Measurements from ENCODE around the gene NOG.

DNA sequence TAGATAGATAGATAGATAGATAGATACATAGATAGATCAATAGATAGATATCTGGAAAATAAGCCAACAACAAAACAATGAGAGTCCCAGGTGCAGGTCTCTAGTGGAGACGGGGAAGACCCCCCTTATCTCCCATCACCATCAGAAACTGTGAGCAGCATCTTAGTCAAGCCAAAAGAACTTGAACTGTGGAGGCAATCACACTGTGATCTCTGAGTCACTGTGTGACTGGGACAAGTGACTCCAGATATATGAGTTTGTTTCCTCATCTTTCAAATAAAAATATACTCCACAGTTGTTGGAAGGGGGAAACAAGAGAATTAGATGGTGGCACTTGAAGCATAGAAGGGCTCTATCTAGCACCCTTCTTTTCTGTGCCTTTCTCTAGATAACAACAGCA lies 42.1 kb downstream of the NOG start:
- TF ChIP-seq ESRRB (CRISPR knock-in tag; IDR thresholded peaks at IDR 0.05; ENCODE audit: borderline replicate concordance): no peak
- TF ChIP-seq SREBF1 (IDR thresholded peaks at IDR 0.05; ENCODE audit: borderline replicate concordance, low read depth, low read length): no peak
- TF ChIP-seq, protein P1, sequence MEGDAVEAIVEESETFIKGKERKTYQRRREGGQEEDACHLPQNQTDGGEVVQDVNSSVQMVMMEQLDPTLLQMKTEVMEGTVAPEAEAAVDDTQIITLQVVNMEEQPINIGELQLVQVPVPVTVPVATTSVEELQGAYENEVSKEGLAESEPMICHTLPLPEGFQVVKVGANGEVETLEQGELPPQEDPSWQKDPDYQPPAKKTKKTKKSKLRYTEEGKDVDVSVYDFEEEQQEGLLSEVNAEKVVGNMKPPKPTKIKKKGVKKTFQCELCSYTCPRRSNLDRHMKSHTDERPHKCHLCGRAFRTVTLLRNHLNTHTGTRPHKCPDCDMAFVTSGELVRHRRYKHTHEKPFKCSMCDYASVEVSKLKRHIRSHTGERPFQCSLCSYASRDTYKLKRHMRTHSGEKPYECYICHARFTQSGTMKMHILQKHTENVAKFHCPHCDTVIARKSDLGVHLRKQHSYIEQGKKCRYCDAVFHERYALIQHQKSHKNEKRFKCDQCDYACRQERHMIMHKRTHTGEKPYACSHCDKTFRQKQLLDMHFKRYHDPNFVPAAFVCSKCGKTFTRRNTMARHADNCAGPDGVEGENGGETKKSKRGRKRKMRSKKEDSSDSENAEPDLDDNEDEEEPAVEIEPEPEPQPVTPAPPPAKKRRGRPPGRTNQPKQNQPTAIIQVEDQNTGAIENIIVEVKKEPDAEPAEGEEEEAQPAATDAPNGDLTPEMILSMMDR (IDR thresholded peaks at IDR 0.05 in 2 of 3, conservative IDR thresholded peaks at IDR 0.05 in 1 of 3; ENCODE audit: insufficient read depth in 2 of 3, low read depth in 1 of 3, low read length in 3 of 3): no peak
- no peak for TF ChIP-seq PYGO2 (tag; IDR thresholded peaks at IDR 0.05)
- no peak for TF ChIP-seq EP300 (IDR thresholded peaks at IDR 0.05; ENCODE audit: low read length)
- TF ChIP-seq, protein P2, sequence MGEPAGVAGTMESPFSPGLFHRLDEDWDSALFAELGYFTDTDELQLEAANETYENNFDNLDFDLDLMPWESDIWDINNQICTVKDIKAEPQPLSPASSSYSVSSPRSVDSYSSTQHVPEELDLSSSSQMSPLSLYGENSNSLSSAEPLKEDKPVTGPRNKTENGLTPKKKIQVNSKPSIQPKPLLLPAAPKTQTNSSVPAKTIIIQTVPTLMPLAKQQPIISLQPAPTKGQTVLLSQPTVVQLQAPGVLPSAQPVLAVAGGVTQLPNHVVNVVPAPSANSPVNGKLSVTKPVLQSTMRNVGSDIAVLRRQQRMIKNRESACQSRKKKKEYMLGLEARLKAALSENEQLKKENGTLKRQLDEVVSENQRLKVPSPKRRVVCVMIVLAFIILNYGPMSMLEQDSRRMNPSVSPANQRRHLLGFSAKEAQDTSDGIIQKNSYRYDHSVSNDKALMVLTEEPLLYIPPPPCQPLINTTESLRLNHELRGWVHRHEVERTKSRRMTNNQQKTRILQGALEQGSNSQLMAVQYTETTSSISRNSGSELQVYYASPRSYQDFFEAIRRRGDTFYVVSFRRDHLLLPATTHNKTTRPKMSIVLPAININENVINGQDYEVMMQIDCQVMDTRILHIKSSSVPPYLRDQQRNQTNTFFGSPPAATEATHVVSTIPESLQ (CRISPR knock-in tag; IDR thresholded peaks at IDR 0.05): no peak
- TF ChIP-seq, protein P3, sequence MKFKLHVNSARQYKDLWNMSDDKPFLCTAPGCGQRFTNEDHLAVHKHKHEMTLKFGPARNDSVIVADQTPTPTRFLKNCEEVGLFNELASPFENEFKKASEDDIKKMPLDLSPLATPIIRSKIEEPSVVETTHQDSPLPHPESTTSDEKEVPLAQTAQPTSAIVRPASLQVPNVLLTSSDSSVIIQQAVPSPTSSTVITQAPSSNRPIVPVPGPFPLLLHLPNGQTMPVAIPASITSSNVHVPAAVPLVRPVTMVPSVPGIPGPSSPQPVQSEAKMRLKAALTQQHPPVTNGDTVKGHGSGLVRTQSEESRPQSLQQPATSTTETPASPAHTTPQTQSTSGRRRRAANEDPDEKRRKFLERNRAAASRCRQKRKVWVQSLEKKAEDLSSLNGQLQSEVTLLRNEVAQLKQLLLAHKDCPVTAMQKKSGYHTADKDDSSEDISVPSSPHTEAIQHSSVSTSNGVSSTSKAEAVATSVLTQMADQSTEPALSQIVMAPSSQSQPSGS (CRISPR knock-in tag; IDR thresholded peaks at IDR 0.05): no peak
- TF ChIP-seq SIX5 (IDR thresholded peaks at IDR 0.05; ENCODE audit: borderline replicate concordance in 1 of 2, insufficient read depth in 1 of 2, low read depth in 1 of 2, low read length in 2 of 2): no peak
- no peak for TF ChIP-seq PTRF (tag; IDR thresholded peaks at IDR 0.05)
- no peak for TF ChIP-seq MXI1 (IDR thresholded peaks at IDR 0.05; ENCODE audit: low read depth, low read length)
- no peak for TF ChIP-seq PURB (CRISPR knock-in tag; IDR thresholded peaks at IDR 0.05; ENCODE audit: low read depth)

Measured in K562 (cell line).